Mononuclear cell (primary cell): Measurements from ENCODE around the gene FCER2. TPM values are rescaled to one million over a fixed set of nuclear protein-coding genes. Genes with fewer than 3 reads are reported as not detected.
A peak's percentile ranks its signal among the peaks of the same experiment; 100 is the strongest.

ENCODE experiments used
- H3K27me3 ChIP-seq: 2 replicates; pipeline ENCODE4 v1.6.0; 2011; ENCODE audit warnings: low read length, control low read depth; ENCODE audit not compliant: insufficient read depth
- H3K4me1 ChIP-seq: 2 replicates; pipeline ENCODE4 v1.5.1; 2011; ENCODE audit warnings: mild to moderate bottlenecking, low read length, control low read depth; ENCODE audit not compliant: insufficient read depth
- H3K4me3 ChIP-seq: 2 replicates; pipeline ENCODE4 v1.5.1; 2011; ENCODE audit warnings: mild to moderate bottlenecking, low read length, moderate library complexity
- H3K9me3 ChIP-seq: 2 replicates; pipeline ENCODE4 v1.5.1; 2011; ENCODE audit warnings: low read depth, mild to moderate bottlenecking, control low read depth, low read length
- total RNA-seq: library from RNA; depleted of rRNA; stranded (reverse); fragments of >200 nt; gene quantifications from one replicate; pipeline ENCODE4 v1.2.3, GENCODE V29; 2012

FCER2 gene
- total RNA-seq, 1 donor = 25.4 TPM

DNA sequence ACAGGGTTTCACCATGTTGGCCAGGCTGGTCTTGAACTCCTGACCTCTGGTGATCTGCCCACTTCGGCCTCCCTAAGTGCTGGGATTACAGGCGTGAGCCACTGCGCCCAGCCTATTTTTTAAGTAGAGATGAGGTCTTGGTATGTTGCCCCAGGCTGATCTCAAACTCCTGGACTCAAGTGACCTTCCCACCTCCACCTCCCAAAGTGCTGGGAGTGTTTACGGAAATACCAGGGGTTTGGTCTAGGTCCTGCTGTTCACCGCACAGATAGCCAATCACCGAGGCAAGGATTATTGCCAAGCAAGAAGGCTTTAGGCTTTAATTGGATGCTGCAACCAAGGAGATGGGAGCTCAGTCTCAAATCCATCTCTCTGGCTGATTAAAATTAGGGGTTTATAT is 18.4 kb upstream of the FCER2 start:
- Histone ChIP-seq H3K27me3 (no peaks in the 10 kb centered on the region), H3K4me1 (peaks cover 19% of the 10 kb centered on the region), H3K9me3 (no peaks in the 10 kb centered on the region), H3K4me3 (no peak overlapping the region)

DNA sequence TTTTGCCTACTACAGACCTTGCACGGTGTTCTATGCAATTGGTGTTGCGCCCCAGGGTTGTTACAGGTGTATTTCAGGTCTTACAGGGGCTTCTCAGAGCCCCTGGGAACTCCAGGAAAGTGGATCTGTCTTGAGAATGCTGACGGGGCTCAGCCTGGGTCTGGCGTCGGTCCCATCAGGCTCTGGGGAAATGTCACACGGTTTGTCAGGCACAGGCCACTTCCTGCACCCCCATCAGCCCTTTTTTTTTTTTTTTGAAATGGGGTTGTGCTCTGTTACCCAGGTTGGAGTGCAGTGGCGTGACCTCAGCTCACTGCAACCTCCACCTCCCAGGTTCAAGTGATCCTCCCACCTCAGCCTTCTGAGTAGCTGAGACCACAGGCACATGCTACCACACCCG is 16.7 kb upstream of the FCER2 start:
- Histone ChIP-seq H3K4me1 (peaks cover 34% of the 10 kb centered on the region), H3K9me3 (no peaks in the 10 kb centered on the region), H3K4me3 (no peak overlapping the region), H3K27me3 (no peaks in the 10 kb centered on the region)

DNA sequence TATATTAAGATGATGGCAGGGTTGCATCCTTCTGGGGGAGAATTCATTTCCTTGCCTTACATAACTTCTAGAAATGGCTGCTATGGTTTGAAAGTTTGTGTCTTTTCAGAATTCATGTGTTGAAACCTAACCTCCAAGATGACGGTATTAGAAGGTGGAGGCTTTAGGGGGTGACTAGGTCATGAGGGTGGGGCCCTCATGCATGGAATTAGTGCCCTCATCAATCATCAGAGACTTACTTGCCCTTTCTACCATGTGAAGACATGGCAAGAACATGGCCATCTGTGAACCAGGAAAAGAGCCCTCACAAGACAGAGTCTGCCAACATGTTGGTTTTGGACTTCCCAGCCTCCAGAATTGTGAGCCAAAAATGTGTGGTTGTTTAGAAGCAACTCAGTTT is 14.8 kb upstream of the FCER2 start:
- peaks cover 45% of the 10 kb centered on the region for H3K4me1 ChIP-seq
- no peaks in the 10 kb centered on the region for H3K9me3 ChIP-seq
- H3K27me3 ChIP-seq = no peaks in the 10 kb centered on the region
- H3K4me3 ChIP-seq = no peak overlapping the region

DNA sequence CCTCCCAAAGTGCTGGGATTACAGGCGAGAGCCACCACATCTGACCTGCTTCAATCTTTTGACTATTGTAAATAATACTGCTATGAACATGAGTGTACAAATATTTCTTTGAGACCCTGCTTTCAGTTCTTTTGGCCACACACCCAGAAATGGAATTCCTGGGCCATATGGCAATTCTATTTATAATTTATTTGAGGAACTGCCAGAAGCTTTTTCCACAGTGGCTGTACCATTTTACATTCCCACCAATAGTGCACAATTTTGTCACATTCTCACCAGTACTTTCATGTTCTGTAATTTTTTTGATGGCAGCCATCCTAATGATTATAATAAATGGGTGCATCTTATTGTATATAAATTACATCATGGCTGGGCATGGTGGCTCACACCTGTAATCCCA is 13.7 kb upstream of the FCER2 start:
- Histone ChIP-seq H3K4me3 (no peak overlapping the region), H3K27me3 (no peaks in the 10 kb centered on the region), H3K4me1 (peaks cover 47% of the 10 kb centered on the region), H3K9me3 (no peaks in the 10 kb centered on the region)

DNA sequence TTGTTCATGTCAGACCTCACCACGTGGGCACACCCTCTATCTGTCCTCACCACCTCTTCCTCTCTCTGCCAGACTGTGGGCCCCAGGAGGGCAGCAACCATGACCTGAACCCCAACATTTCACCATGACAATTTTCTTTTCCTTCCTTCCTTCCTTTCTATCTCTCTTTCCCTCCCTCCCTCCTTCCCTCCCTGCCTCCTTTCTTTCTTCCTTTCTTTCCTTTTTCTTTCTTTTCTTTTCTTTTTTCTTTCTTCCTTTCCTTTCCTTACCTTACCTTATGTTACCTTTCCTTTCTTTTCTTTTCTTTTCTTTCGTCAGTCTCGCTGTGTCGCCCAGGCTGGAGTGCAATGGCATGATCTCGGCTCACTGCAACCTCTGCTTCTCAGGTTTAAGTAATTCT is 8.7 kb upstream of the FCER2 start:
- Histone ChIP-seq H3K4me1 (peaks cover 80% of the 10 kb centered on the region), H3K27me3 (no peaks in the 10 kb centered on the region), H3K9me3 (no peaks in the 10 kb centered on the region), H3K4me3 (no peak overlapping the region)

DNA sequence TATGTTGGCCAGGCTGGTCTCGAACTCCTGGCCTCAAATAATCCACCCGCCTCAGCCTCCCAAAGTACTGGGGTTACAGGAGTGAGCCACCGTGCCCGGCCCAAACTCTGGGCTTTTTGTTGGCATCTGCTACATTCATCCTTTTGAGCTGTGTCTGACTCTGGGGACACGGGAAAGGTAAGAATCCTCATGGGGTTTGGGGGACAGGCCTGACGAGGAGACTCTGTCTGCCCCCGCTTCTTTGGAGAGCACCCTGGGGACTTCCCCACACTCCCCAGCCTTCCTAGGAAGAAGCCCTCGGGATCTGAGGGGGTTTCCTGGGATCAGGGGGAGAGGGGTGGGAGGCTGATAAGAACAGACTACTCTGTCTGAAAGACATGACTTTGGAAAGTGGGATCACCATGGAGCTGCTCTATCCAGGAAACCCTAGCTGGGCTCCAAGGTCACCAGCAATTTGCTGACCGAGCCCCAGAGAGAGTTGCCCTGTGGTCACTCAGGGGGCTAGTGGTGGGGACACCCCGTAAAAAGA is 8.1 kb upstream of the FCER2 start:
- Histone ChIP-seq H3K4me3 (no peak overlapping the region), H3K27me3 (no peaks in the 10 kb centered on the region), H3K9me3 (no peaks in the 10 kb centered on the region), H3K4me1 (peaks cover 80% of the 10 kb centered on the region)

DNA sequence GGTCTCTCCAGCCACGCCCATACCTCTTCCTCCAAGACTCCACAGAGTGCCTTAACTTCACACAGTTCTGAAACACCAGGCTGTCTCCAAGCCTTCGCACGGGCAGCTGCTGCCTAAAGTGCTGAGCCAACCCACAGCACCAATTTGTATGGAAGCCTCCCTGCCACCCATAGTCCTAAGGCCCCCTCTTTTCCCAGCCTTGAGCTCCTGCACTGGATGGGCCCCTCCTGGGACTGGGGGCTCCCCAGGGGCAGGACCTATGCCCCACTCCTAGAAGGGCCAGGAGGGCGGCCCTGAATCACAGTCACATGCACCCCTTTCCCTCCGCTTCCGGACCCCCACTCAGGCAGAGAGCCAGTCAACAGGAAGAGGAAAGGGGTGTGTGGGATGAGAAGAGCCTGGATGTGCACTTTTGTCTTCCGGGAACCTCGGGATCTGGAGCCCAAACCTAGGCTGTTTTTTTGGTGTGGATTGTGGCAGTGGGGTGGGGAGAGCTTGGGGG is 5.1 kb upstream of the FCER2 start:
- Histone ChIP-seq H3K4me1 (peaks cover 87% of the 10 kb centered on the region), H3K27me3 (no peaks in the 10 kb centered on the region), H3K4me3 (no peak overlapping the region), H3K9me3 (no peaks in the 10 kb centered on the region)

DNA sequence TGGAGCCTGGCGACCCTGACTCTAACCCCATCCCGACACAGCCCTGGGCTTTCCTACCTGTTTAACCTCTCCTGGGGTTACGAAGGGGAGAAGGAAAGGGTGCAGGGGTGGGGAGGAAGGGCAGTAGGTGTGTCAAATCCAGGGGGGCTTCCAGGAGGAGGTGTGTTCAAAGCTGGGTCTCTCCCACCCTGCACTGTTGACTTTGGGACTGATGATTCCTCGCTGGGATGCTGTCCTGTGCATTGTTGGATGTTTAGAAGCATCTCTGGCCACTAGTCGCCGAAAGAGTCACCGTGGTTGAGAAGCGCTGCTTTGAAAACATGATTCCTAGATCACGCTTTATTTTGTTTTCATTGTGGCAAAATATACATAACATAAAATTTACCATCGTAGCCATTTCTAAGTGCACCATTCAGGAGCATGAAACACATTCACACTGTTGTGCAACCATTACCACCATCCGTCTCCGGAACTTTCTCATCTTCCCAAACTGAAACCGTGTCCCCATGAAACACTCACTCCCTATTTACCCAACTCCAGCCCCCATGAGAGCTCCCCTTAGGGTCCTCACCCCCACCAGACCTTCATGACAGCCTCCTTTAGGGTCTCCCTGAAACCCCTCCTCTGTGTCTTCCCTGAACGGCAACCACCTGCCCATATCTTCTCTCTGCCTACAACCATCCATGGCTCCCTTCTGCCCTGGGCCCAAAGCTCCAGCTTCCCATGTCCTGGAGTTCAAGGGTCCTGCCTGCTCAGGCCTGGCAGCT is 4.4 kb upstream of the FCER2 start:
- H3K9me3 ChIP-seq = no peaks in the 10 kb centered on the region
- no peaks in the 10 kb centered on the region for H3K27me3 ChIP-seq
- H3K4me1 ChIP-seq = peaks cover 92% of the 10 kb centered on the region
- no peak overlapping the region for H3K4me3 ChIP-seq

DNA sequence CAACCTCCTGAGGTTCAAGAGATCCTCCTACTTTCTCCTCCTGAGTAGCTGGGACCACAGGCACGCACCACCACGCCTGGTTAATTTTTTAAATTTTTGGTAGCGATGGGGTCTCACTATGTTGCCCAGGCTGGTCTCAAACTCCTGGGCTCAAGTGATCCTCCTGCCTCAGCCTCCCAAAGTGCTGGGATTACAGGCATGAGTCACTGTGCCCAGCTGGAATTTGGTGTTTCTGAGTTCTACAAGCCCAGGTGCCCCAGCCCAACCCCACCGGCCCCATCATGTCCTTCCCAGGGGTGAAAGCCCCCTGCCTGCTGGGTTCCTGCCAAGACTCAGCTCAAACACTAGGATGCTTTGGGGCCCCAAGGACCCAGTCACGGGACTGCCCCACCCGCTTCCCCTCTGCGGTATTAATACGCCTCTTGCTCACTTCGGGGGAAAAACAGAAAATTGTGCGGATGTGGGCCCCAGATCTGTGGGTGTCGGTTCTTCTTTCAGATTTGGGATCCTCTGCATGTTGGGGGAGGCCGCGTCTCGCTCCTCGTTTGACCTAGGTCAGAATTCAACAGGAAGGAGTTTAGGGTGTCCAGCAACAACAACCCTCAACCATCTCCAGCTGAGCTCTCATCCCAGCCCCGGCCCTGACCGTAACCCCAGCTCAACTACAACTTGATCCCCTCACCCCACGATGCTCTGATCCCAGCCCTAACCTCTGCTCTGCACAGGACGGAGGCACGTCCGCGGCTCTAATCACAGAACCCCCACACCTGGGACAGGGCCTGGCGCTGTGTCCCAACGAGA is 3.7 kb upstream of the FCER2 start:
- Histone ChIP-seq H3K4me1 (peaks cover 92% of the 10 kb centered on the region), H3K27me3 (no peaks in the 10 kb centered on the region), H3K4me3 (no peak overlapping the region), H3K9me3 (no peaks in the 10 kb centered on the region)

DNA sequence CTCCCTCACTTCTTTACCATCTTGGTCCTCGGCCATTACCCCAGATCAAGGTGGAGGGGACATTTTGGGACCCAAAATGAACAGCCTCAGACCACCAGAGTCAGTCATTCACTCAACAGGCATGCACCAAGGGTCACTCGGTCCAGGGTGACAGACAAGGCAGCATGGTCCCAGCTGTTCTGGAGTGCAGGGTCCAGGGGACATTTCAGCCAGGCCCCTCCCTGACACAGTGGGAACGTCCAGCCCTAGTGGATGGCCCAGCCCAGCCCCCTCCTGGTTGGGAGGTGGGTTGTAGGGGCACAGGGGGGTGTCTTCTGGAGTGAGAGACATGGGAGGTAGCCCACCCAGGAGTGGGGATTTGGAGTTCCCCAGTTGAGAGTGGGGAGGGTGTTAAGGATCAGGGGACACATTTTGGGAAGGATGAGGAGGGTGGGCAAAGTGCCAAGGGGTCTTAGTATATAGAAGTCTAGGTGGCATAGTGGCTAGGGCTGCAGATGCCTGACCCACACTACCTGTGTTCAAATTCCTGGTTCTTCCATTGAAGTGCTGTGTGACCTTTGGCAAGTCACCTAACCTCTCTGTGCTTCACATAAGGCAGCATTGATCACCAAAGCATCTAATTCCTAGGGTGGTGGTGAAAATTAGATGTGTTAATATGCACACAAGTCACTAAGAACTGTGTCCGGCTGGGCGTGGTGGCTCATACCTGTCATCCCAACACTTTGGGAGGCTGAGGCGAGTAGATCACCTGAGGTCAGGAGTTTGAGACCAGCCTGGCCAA is 2.5 kb upstream of the FCER2 start:
- no peaks in the 10 kb centered on the region for H3K9me3 ChIP-seq
- H3K4me1 ChIP-seq = peaks cover 87% of the 10 kb centered on the region
- no peaks in the 10 kb centered on the region for H3K27me3 ChIP-seq
- H3K4me3 ChIP-seq = no peak overlapping the region

DNA sequence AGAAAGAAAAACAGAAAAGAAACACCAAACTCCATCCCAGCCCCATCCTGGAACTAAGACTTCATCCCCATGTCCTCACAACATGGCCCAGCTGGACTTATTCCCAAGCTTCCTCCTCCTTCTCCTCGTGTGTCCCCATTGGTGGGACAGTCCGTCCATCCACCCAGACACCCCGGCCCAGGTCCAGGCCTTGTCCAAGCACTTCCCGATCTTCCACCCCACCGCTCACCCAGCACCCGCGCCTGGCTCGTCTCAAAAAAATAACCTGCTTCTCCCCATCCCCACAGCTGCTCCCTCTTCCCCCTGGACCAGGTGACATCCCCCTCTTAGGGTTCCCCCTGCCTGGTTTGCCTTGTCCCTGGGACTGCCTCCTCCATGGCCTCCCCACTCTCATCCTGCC is 1.4 kb upstream of the FCER2 start:
- H3K9me3 ChIP-seq = no peaks in the 10 kb centered on the region
- no peaks in the 10 kb centered on the region for H3K27me3 ChIP-seq
- H3K4me1 ChIP-seq = peaks cover 88% of the 10 kb centered on the region
- H3K4me3 ChIP-seq = no peak overlapping the region

DNA sequence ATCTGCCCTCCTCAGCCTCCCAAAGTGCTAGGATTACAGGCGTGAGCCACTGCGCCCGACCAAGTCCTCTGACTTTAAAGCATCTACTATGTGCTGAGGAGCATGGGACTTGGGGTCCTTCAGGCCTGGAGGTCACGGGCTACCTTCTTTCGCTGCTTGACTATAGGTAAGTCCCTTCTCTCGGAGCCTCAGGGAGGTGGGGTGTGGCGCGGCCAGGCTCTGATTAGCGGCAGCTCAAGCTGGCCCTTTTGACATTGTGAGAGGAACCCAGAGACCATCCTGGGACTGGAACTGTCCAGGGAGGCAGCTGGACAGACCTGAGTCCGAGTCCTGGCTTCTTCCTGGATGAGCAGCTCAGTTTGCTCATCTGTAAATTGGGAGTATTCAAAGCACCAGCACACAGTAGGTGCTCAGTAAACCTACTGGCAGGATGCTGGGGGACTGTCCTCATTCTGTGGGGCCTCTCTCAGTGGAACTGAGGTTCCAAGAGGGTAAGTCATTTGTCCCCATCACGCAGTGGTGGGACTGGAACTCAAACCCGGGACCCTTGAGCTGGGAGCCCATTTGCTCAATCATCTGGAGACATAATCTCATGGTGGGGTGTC is 780 bp downstream of the FCER2 start:
- H3K27me3 ChIP-seq = no peaks in the 10 kb centered on the region
- peaks cover 75% of the 10 kb centered on the region for H3K4me1 ChIP-seq
- H3K4me3 ChIP-seq = peak overlapping the region; percentile 12
- no peaks in the 10 kb centered on the region for H3K9me3 ChIP-seq

DNA sequence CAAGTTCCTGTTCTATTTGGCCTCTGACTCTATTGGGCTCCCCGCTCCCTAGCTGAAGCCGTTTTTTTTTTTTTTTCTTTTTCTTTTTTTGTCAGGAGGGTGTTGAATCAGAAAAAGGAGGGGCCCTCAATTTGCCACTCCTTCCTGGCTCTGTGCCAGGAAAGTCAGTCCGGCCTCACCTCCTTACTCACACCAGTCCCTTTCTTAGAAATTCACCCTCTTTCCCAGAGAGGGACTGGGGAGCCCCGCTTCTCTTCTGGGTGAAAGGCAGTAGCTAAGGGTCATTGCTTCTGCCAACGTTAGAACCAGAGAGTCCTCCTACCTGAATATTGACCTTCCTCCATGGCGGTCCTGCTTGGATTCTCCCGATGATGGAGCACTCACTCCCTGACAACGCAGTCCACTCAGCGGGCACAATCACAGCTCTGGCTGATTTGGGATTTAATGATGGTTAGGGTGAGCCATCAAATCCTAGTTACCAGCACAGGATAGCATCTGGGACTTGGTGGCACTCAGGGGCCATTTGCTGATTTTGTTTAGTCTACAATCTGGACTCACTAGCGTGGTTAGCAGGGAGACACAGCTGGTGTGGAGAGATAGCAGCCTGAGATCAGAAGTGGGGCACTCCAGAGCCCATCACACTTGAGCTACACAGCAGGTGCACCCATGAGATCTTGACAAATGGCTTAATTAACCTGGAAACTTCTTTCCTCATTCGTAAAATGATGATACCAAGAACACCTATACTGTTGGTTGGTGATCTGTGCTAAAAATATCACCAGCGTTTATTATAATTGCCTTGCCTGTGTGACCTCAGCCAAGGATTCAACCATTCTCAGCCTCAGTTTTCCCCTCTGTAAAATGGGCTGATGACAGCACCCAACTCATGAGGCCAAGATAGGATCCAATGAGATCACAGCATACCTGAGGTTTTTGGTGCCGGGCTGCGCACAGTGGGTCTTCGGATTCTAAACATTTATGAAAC is 2.2 kb downstream of the FCER2 start:
- Histone ChIP-seq H3K27me3 (no peaks in the 10 kb centered on the region), H3K9me3 (no peaks in the 10 kb centered on the region), H3K4me3 (no peak overlapping the region), H3K4me1 (peaks cover 67% of the 10 kb centered on the region)

DNA sequence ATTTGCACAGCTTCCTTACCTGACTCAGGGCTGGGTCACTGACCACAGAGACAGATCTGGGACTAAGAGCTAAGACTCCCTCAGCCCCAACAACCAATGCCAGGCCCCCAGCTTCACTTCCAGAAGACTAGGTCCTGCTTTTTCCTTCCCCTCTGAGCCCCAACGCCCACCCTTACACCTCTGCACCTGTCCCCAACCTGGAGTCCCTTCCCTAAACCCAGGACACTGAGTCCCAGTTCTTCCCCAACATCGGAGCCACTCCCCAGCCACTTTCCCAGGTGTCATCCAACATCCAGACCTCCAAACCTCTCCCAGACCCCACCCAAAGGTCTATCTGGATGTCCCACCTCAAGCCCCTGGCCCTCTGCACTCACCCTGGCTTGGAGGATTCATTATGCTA is 2.9 kb downstream of the FCER2 start:
- no peaks in the 10 kb centered on the region for H3K27me3 ChIP-seq
- H3K4me3 ChIP-seq = peak overlapping the region; percentile 16
- peaks cover 67% of the 10 kb centered on the region for H3K4me1 ChIP-seq
- H3K9me3 ChIP-seq = no peaks in the 10 kb centered on the region
